ENCODE measurements around the gene CRYZL1. TPM values are rescaled to one million over a fixed set of nuclear protein-coding genes. Genes with fewer than 3 reads are reported as not detected.
A peak's percentile ranks its signal among the peaks of the same experiment; 100 is the strongest.

The CRYZL1 gene
- total RNA-seq, 1 donor from 2014 or later, result 30.7 TPM

DNA sequence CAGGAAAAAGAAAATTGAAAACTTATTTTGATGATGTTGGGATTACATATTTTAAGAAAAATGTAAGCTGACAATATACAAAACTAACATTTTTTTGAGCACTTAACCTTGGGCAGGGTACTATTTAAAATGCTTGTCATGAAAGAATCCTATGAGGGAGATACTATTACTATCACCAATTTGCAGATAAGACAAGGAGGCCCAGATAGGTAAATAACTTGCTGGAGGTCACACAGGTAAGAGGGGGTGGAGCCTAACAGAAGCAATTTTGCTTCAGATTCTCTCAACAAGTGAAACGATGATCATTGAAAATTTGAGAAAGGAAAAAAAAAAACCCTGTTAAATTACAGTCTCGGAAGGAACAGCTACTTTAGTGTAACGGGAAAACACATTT is 100.8 kb downstream of the CRYZL1 start:
- Histone ChIP-seq H3K9ac (ENCODE audit: low read length) (no peak overlapping the region), H3K27ac (ENCODE audit: low read depth, low read length) (no peak overlapping the region), H4K20me1 (ENCODE audit: insufficient read depth, low read length) (peaks cover 25% of the 10 kb centered on the region), H3K4me2 (ENCODE audit: low read length) (peak overlapping the region; percentile 96), H3K27me3 (ENCODE audit: insufficient read depth, low read length) (no peaks in the 10 kb centered on the region), H2AFZ (ENCODE audit: low read depth, low read length) (no peak overlapping the region), H3K36me3 (ENCODE audit: insufficient read depth, low read length) (peaks cover 16% of the 10 kb centered on the region), H3K9me3 (ENCODE audit: insufficient read depth, low read depth, low read length) (no peaks in the 10 kb centered on the region), H3K79me2 (ENCODE audit: insufficient read depth, low read length) (peaks cover 78% of the 10 kb centered on the region), H3K4me1 (ENCODE audit: insufficient read depth, low read length) (peaks cover 11% of the 10 kb centered on the region), H3K4me3 (ENCODE audit: insufficient read depth, low read depth, low read length) (peak overlapping the region; percentile 94)
- Mint-ChIP-seq H3K4me3 (ENCODE audit: unreplicated experiment) (peak overlapping the region; percentile 91), H3K4me1 (ENCODE audit: low read depth, unreplicated experiment) (peaks cover 6% of the 10 kb centered on the region), H3K9me3 (ENCODE audit: unreplicated experiment) (no peaks in the 10 kb centered on the region), H3K27ac (ENCODE audit: unreplicated experiment) (peak overlapping the region; percentile 42), H3K36me3 (ENCODE audit: low read depth, unreplicated experiment) (peaks cover 11% of the 10 kb centered on the region), H3K27me3 (ENCODE audit: low read depth, unreplicated experiment) (no peaks in the 10 kb centered on the region)
- no peak for DNase-seq (ENCODE audit: low read depth)
- TF ChIP-seq EZH2 (IDR thresholded peaks at IDR 0.05; ENCODE audit: insufficient read depth, low read length), result no peak
- TF ChIP-seq, protein P1, sequence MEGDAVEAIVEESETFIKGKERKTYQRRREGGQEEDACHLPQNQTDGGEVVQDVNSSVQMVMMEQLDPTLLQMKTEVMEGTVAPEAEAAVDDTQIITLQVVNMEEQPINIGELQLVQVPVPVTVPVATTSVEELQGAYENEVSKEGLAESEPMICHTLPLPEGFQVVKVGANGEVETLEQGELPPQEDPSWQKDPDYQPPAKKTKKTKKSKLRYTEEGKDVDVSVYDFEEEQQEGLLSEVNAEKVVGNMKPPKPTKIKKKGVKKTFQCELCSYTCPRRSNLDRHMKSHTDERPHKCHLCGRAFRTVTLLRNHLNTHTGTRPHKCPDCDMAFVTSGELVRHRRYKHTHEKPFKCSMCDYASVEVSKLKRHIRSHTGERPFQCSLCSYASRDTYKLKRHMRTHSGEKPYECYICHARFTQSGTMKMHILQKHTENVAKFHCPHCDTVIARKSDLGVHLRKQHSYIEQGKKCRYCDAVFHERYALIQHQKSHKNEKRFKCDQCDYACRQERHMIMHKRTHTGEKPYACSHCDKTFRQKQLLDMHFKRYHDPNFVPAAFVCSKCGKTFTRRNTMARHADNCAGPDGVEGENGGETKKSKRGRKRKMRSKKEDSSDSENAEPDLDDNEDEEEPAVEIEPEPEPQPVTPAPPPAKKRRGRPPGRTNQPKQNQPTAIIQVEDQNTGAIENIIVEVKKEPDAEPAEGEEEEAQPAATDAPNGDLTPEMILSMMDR (IDR thresholded peaks at IDR 0.05; ENCODE audit: insufficient read depth, low read depth, low read length), result no peak
- FAIRE-seq, result no peak

DNA sequence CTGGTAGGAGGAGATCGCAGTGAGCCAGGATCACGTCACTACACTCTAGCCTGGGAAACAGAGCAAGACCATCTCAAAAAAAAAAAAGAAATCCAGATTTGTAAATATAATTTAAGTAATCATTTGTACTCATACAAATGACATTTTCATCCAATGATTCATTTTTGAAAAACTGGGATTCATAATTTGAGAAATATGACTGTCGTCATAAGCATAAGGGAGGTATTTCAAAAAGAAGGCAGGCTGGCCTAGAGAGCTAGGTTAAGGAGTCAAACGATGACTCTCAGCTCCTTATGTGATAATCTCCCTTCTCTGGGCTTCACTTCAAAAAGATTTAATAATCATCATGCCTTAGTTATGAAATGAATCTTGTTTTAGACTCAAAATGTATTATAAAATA is 101.9 kb downstream of the CRYZL1 start:
- Histone ChIP-seq H3K27me3 (ENCODE audit: insufficient read depth, low read length) (no peaks in the 10 kb centered on the region), H3K9me3 (ENCODE audit: insufficient read depth, low read depth, low read length) (no peaks in the 10 kb centered on the region), H3K36me3 (ENCODE audit: insufficient read depth, low read length) (peaks cover 16% of the 10 kb centered on the region), H3K4me2 (ENCODE audit: low read length) (no peak overlapping the region), H2AFZ (ENCODE audit: low read depth, low read length) (no peak overlapping the region), H3K4me1 (ENCODE audit: insufficient read depth, low read length) (peaks cover 3% of the 10 kb centered on the region), H3K9ac (ENCODE audit: low read length) (no peak overlapping the region), H3K27ac (ENCODE audit: low read depth, low read length) (no peak overlapping the region), H4K20me1 (ENCODE audit: insufficient read depth, low read length) (peaks cover 14% of the 10 kb centered on the region), H3K79me2 (ENCODE audit: insufficient read depth, low read length) (peaks cover 67% of the 10 kb centered on the region), H3K4me3 (ENCODE audit: insufficient read depth, low read depth, low read length) (no peak overlapping the region)
- TF ChIP-seq, protein P1 (IDR thresholded peaks at IDR 0.05; ENCODE audit: insufficient read depth, low read depth, low read length), result no peak
- no peak for TF ChIP-seq EZH2 (IDR thresholded peaks at IDR 0.05; ENCODE audit: insufficient read depth, low read length)
- no peaks in the 10 kb centered on the region for H3K9me3 Mint-ChIP-seq (ENCODE audit: unreplicated experiment)
- peaks cover 6% of the 10 kb centered on the region for H3K4me1 Mint-ChIP-seq (ENCODE audit: low read depth, unreplicated experiment)
- no peak overlapping the region for H3K27ac Mint-ChIP-seq (ENCODE audit: unreplicated experiment)
- H3K36me3 Mint-ChIP-seq (ENCODE audit: low read depth, unreplicated experiment), result peaks cover 12% of the 10 kb centered on the region
- H3K27me3 Mint-ChIP-seq (ENCODE audit: low read depth, unreplicated experiment), result no peaks in the 10 kb centered on the region
- no peak for DNase-seq (ENCODE audit: low read depth)
- peak overlapping the region; percentile 15 for H3K4me3 Mint-ChIP-seq (ENCODE audit: unreplicated experiment)
- FAIRE-seq, result no peak

Other genes starting within 250 kb of the CRYZL1 start
- 58.9 and 69.9 TPM in 2 replicates for gene IFNGR2, start 238.3 kb downstream of the CRYZL1 start, total RNA-seq
- 23.1 and 29.7 TPM in 2 replicates for gene TMEM50B, start 161.8 kb downstream of the CRYZL1 start, total RNA-seq
- gene DNAJC28, start 150.0 kb downstream of the CRYZL1 start, total RNA-seq, result 2.1 and 2.4 TPM in 2 replicates
- 95.4 and 99.5 TPM in 2 replicates for gene GART, start 99.6 kb downstream of the CRYZL1 start, total RNA-seq
- gene SON, start 98.7 kb downstream of the CRYZL1 start, total RNA-seq, result 263 and 290 TPM in 2 replicates
- gene DONSON, start 53.1 kb downstream of the CRYZL1 start, total RNA-seq, result 11.7 and 13.7 TPM in 2 replicates
- 61.6 and 77.3 TPM in 2 replicates for gene ITSN1, start 760 bp upstream of the CRYZL1 start, total RNA-seq